HG03354 (cell line): ENCODE data around the gene KRTAP10-7.

Experiments used
- ATAC-seq: cut with Tn5 transposase; IDR thresholded peaks from one replicate; pipeline ENCODE4 v1.9.1; 2021; ENCODE audit warnings: mild to moderate bottlenecking; ENCODE audit not compliant: unreplicated experiment, poor library complexity, severe bottlenecking

The KRTAP10-7 gene

DNA sequence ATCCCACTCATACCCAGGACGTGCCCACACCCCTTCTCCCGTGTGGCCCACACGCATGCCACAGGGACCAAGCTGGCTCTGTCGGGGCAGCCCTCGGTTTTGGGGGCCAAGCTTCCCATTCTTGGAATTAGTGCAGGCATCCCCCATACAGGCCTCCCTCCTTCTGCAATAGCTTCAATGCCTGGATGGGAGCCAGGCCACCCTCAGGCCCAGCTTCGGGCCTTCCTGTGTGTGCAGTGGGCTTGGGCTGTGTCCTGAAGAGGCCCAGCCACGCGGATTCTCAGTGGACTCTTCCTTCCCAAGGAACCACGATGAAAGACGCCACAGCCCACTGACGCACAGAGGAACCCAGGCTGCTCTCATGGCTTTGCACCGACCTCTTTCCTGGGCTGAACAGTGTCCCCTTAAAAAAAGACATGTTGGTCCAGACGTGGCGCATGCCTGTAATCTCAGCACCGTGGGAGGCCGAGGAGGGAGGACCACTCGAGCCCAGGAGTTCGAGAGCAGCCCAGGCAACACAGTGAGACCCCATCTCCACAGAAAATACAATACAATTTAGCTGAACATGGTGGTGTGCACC is 49.2 kb downstream of the KRTAP10-7 start:
- ATAC-seq = no peak

DNA sequence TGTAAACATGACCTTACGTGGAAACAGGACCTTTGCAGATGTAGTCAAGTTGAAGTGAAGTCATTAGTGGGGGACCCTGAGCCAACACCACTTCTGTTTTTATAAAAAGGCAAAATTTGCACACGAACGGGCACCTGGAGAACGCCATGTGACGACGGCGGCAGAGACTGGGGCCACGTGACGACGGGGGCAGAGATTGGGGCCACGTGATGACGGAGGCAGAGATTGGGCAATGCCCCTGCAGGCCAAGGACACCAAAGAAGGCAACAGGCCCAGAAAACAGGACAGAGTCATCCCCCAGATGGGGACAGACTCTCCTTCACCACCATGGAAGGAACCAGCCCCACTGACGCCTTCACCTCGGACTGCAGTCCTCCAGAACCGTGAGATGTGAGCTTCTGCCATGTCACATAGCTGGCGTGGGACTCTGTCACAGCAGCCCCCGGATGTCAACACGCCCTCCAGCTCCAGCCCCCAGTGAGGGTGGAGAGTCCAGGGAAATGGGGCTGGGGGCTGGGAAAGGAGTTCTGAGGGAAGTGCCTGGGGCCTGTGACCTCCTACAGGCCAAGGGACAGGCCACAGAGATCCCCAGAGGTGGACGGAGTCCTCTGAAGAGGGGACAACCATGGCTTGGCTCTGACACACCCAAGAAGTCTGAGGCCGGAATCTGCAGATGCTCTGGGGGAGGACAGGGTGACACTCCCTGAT is 50.0 kb downstream of the KRTAP10-7 start:
- ATAC-seq = no peak

DNA sequence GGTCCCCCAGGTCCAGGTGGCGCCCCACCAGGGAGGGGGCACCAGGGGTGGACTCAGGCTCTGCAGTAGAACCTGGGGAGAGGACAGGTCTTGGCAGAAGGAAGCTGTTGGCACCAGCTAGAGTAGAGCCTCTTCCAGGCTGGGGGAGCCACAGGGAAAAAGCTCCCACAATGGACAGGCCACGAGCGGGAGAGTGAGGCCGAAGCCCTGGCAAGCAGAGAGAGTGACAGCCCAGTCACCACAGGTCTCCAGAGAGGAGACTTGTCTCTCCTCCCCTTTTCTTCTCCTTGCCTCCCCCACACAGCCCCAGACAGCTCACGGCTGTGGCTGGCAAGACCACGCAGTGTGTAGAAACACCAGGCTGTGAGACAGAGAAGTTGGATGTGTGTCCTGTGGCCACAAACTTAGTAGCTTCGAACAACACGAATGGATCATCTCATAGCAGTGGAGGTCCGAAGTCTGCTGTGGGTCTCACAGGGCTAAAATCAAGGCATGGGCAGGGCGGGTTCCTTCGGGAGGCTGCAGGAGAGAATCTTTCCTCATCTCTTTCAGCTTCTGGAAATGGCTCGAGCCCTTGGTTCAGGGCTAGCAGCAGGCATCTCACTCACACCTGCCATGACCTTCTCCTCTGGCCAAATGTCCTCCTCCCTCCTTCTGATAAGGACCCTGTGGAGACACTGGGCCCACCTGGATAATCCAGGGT is 50.7 kb downstream of the KRTAP10-7 start:
- ATAC-seq = no peak
